Natural killer cell treated with Interleukin-12 subunit alpha and Interleukin-12 subunit beta and Interleukin-15 and Interleukin-18, amount 100 ng/mL, for 72 hours (primary cell): Measurements from ENCODE around the gene FMNL2. TPM values are rescaled to one million over a fixed set of nuclear protein-coding genes. Genes with fewer than 3 reads are reported as not detected.
A peak's percentile ranks its signal among the peaks of the same experiment; 100 is the strongest.

Experiments
- ATAC-seq, 2 donors: fragments of 150-1000 bp; cut with Tn5 transposase in 1 of 2; sonication (Bioruptor Pico), chemical (Tn5 transposase) in 1 of 2; 2 replicates each; pipeline ENCODE4 v1.10.0; 2021
- DNase-seq: peaks from one replicate; pipeline ENCODE4 v3.0.0; 2022; ENCODE audit warnings: low spot score
- H3K27ac Mint-ChIP-seq, 2 donors: 1 replicate in 1 of 2; 2 replicates in 1 of 2; pipeline ENCODE4 v1.8.0; 2022; ENCODE audit warnings: mixed read lengths in 2 of 2, mild to moderate bottlenecking in 1 of 2, moderate library complexity in 1 of 2
- H3K27me3 Mint-ChIP-seq, 2 donors: 1 replicate in 1 of 2; 2 replicates in 1 of 2; pipeline ENCODE4 v1.8.0; 2022; ENCODE audit warnings: mixed read lengths in 2 of 2
- H3K36me3 Mint-ChIP-seq: one replicate; pipeline ENCODE4 v1.8.0; 2022; ENCODE audit warnings: mixed read lengths
- H3K4me1 Mint-ChIP-seq, 2 donors: 1 replicate in 1 of 2; 2 replicates in 1 of 2; pipeline ENCODE4 v1.8.0; 2022; ENCODE audit warnings: low read depth in 2 of 2, mixed read lengths in 2 of 2, mild to moderate bottlenecking in 1 of 2
- H3K4me3 Mint-ChIP-seq: one replicate; pipeline ENCODE4 v1.8.0; 2022; ENCODE audit warnings: mixed read lengths
- H3K9me3 Mint-ChIP-seq: 2 replicates; pipeline ENCODE4 v1.8.0; 2022; ENCODE audit warnings: mixed read lengths
- total RNA-seq, 2 donors: library from RNA; stranded (reverse); gene quantifications; one replicate each; pipeline ENCODE4 v1.2.3, GENCODE V29; 2022

Gene FMNL2
- total RNA-seq, 2 donors from 2014 or later, result 0.48 to 0.70 TPM

DNA sequence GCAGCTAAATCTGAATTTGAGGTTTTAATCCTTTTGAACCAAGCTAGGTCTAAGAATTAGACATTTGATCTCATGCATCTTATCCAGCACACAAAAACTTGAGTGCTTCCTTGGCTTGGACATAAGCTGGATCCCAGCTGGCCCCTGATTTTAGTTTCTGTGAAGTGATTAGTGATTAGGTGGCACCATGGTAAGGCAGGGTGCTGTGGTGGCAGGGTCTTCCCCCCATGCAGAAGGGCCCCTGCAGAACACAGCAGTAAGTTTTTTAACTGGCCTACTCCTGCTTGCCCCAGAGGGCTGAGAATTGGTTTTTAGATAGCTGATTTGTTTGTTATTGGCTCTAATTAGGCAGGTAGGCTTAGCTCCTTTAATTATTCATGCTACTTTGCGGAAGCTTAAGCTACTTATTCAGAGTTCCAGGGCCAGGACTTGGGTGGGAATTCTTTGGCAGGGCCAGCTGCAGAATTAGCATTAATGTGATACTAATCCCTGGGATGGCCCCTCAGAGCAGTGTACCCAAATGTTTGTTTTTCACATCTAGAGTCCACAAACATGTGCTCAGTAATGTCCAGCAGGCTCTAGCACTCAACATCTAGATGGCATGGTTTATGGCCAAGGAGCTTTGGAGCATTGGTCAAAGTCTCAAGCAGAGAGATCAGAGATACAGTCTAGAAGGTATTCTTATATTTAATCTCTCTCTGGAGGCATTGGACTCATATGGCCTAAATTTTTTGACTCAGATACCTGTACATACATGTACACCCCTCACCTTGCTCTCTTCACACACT is 99.6 kb downstream of the FMNL2 start:
- H3K36me3 Mint-ChIP-seq, result no peaks in the 10 kb centered on the region
- no peak overlapping the region for H3K27ac Mint-ChIP-seq
- no peak overlapping the region for H3K4me3 Mint-ChIP-seq
- no peak for DNase-seq
- H3K9me3 Mint-ChIP-seq, result no peaks in the 10 kb centered on the region
- H3K4me1 Mint-ChIP-seq, result no peaks in the 10 kb centered on the region
- peaks cover 3 to 12% of the 10 kb centered on the region in 2 donors for H3K27me3 Mint-ChIP-seq
- no peak for ATAC-seq

DNA sequence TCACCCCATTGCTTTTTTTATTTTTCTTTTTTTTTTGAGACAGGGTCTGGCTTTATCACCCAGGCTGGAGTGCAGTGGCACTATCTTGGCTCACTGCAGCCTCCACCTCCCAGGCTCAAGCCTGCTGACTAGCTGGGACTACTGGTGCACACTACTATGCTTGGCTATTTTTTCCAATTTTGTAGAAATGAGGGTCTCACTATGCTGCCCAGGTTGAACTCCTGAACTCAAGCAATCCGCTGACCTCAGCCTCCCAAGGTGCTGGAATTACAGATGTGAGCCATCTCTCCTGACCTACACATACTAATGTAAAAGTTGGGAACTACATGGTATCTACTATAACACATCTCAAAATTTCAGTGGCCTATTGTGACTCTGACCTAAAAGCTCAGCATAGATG is 101.2 kb downstream of the FMNL2 start:
- peaks cover 6 to 11% of the 10 kb centered on the region in 2 donors for H3K27me3 Mint-ChIP-seq
- no peaks in the 10 kb centered on the region for H3K9me3 Mint-ChIP-seq
- H3K4me3 Mint-ChIP-seq, result no peak overlapping the region
- no peak overlapping the region for H3K27ac Mint-ChIP-seq
- ATAC-seq (no peak), DNase-seq (no peak)
- no peaks in the 10 kb centered on the region for H3K4me1 Mint-ChIP-seq
- no peaks in the 10 kb centered on the region for H3K36me3 Mint-ChIP-seq

DNA sequence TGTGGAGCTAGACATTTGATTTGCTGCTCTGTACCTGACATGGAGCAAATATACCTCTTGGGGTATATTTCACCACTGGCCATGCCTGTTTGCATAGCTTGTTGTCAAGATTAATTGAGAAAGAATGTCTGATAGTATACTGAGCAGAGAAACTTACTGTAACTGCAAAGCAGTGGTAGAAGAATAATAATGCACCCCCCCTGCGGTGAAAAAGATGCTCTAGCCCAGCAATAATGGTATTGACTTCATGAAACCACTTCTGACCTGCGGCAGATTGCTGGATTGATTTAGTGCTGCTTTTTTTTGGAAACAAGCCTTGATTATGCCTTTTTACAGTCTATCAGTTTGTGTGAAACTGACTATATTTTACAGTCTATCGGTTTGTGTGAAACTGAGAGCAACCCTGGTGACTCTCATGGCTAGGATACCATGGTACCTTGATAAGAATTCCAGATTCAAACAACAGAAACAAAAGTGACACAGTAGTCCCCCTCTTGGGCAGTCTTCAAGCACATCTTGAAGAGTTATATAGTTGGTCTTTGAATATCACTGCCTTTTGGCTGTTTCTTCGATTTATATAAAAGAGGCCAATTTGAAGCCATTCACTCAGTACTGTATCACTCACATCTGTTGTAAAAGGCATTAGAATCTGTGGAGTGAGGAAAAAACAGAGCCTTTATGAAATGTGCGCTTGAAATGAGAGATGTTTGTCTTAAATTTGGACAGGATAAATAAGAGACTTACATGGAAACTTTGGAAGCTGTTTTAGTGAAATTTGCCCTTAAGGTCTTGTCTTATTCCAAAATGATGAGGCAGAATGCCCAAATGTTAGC is 102.5 kb downstream of the FMNL2 start:
- DNase-seq, result no peak
- Mint-ChIP-seq H3K4me3 (no peak overlapping the region), H3K27ac (no peak overlapping the region), H3K9me3 (no peaks in the 10 kb centered on the region), H3K36me3 (no peaks in the 10 kb centered on the region), H3K27me3 (peaks cover 9 to 21% of the 10 kb centered on the region in 2 donors), H3K4me1 (no peaks in the 10 kb centered on the region)
- ATAC-seq, result no peak

DNA sequence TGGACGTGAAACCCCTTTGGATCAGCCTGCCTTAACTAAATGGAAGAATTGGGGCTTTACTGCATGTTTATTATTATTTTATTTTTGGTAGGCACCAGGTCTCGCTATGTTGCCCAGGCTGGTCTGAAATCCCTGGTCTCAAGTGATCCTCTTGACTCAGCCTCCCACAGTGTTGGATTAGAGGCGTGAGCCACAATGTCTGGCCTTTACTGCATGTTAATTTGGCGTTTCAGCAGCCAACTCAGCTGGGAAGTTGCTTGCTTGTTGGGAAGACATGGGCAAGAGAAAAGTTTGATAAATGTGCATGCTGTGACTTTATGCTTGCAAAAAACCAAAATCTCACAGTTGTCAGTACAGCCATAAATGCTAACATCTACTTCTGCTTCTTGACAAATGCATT is 105.1 kb downstream of the FMNL2 start:
- peaks cover 13 to 38% of the 10 kb centered on the region in 2 donors for H3K27me3 Mint-ChIP-seq
- DNase-seq, result no peak

DNA sequence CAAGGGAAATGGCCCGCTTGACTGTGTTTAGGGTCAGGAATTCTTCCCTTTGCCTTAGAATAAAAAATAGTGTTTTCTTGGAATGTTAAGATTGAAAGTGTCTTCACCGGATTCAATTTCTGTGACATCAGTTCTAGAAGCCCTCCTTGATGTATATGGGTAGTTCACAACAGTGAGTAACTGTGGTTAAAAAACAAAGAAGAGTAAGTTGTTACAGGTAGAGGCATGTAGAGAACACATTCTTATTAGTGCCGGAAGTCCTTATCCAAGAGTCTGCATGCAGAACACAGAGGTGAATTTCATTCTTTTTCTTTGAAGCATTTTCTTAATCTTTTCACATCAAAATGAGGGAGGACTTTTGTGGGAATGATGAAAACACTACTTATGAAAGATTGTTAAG is 105.5 kb downstream of the FMNL2 start:
- Mint-ChIP-seq H3K9me3 (no peaks in the 10 kb centered on the region), H3K36me3 (no peaks in the 10 kb centered on the region), H3K27me3 (peaks cover 13 to 38% of the 10 kb centered on the region in 2 donors), H3K4me3 (no peak overlapping the region), H3K27ac (no peak overlapping the region), H3K4me1 (no peaks in the 10 kb centered on the region)
- ATAC-seq (no peak), DNase-seq (no peak)

More for the DNA sequence above, 105.1 kb downstream of the FMNL2 start:
- Mint-ChIP-seq H3K27ac (no peak overlapping the region), H3K9me3 (no peaks in the 10 kb centered on the region), H3K4me1 (no peaks in the 10 kb centered on the region), H3K36me3 (no peaks in the 10 kb centered on the region), H3K4me3 (no peak overlapping the region)
- ATAC-seq, result no peak

DNA sequence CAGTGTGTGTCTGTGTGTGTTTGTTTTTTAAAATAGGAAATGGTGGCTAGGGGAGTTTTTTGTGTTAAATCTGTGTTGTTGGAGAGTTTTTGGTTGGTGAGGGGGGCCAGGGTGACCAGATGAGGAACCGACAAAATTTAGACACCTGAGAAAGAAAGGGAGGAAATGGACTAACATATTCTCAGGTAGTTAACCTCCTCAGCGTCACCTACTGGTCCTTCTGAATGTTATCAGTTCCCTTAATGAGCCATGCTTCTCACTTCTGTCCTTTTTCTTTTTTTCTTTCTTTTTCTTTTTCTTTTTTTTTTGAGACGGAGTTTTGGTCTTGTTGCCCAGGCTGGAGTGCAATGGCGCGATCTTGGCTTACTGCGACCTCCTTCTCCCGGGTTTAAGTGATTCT is 107.0 kb downstream of the FMNL2 start:
- no peaks in the 10 kb centered on the region for H3K36me3 Mint-ChIP-seq
- H3K4me1 Mint-ChIP-seq, result peaks cover 0 to 6% of the 10 kb centered on the region in 2 donors
- DNase-seq, result no peak
- no peak for ATAC-seq
- no peak overlapping the region for H3K27ac Mint-ChIP-seq
- H3K9me3 Mint-ChIP-seq, result no peaks in the 10 kb centered on the region
- H3K27me3 Mint-ChIP-seq, result peaks cover 13 to 38% of the 10 kb centered on the region in 2 donors
- no peak overlapping the region for H3K4me3 Mint-ChIP-seq

DNA sequence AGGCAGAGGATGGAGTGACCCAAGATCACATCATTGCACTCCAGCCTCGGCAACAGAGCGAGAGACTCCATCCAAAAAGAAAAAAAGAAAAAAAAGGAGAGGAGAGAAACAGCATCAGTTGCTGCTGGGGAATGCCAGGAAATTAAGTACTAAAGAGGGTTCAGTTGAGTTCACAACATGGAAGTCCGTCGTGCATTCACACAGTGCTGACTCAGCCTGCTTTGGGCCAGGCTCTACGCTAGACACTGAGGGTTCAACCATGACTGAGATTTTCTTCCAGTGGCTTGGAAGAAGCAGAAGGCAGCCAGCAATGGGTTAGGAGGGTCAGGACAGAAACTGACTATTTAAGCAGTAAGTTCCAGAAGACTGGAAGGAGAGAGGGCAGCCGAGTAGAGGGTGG is 108.8 kb downstream of the FMNL2 start:
- Mint-ChIP-seq H3K36me3 (no peaks in the 10 kb centered on the region), H3K27ac (no peak overlapping the region), H3K27me3 (peaks cover 14 to 42% of the 10 kb centered on the region in 2 donors), H3K4me3 (no peak overlapping the region), H3K4me1 (peaks cover 0 to 6% of the 10 kb centered on the region in 2 donors), H3K9me3 (no peaks in the 10 kb centered on the region)
- no peak for DNase-seq
- ATAC-seq, result no peak

DNA sequence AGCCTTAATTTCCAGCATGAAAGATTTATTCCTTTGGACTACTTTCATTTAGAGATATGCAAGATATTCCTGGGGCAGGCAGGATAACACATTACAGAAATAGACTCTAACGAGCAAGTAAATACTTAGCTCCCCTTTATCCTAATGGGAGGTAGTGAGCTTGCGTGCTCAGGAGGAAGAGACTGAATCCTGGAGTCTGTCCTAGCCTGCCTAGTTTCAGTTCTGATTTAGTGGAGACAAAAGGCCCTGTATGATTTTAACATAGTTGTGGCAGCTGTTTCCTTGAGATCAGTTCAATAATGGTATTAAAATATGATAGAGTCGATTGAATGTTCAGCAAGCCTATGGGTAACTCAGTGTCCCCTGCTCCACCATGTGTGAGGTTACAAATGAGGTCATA is 109.5 kb downstream of the FMNL2 start:
- ATAC-seq (no peak), DNase-seq (no peak)
- Mint-ChIP-seq H3K4me1 (peaks cover 0 to 6% of the 10 kb centered on the region in 2 donors), H3K4me3 (no peak overlapping the region), H3K27ac (no peak overlapping the region), H3K36me3 (no peaks in the 10 kb centered on the region), H3K9me3 (no peaks in the 10 kb centered on the region), H3K27me3 (peaks cover 18 to 38% of the 10 kb centered on the region in 2 donors)

DNA sequence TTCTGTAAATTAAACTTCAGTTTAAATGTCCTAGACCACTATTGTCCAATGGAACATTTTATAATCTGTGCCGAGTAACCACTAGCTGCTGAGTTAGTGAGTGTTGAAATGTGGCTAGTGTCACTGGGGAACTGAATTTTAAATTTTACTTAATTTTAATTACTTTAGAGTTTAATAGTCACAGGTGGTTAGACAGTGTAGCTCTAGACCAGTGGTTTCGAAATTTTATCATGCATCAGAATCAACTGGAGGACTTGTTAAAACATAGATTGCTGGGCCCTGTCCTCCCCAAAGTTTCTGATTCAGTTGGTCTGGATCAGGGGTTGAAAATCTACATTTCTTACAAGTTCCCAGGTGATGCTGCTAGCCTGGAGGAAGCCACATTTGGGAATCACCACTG is 110.4 kb downstream of the FMNL2 start:
- no peaks in the 10 kb centered on the region for H3K36me3 Mint-ChIP-seq
- H3K27me3 Mint-ChIP-seq, result peaks cover 17 to 40% of the 10 kb centered on the region in 2 donors
- H3K4me1 Mint-ChIP-seq, result peaks cover 0 to 6% of the 10 kb centered on the region in 2 donors
- H3K4me3 Mint-ChIP-seq, result no peak overlapping the region
- ATAC-seq, result no peak
- no peak overlapping the region for H3K27ac Mint-ChIP-seq
- H3K9me3 Mint-ChIP-seq, result no peaks in the 10 kb centered on the region
- DNase-seq, result no peak

DNA sequence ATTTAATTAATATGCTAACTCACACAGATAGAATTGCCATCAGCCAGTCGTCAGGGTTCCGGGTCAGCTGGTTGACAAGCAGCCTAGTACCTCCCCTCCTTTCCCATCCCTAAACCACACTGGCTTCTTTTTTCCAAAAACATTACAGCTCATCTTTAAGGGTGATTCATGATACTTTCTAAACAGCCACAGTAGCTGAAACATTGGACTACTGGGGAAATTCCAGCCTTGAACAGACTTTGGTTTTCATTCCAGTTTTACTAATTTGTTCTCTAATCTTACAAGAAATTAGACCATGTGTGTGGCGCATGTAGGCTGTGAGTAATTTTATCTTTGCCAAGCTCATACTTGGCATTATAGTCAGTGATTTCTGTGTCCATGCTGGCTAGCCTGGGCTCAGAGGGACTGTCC is 110.8 kb downstream of the FMNL2 start:
- Mint-ChIP-seq H3K36me3 (no peaks in the 10 kb centered on the region), H3K27me3 (peaks cover 15 to 43% of the 10 kb centered on the region in 2 donors), H3K4me1 (peaks cover 0 to 6% of the 10 kb centered on the region in 2 donors), H3K27ac (no peak overlapping the region), H3K9me3 (no peaks in the 10 kb centered on the region), H3K4me3 (no peak overlapping the region)
- DNase-seq (no peak), ATAC-seq (peak in 1 of 2 donors; percentile 68)

DNA sequence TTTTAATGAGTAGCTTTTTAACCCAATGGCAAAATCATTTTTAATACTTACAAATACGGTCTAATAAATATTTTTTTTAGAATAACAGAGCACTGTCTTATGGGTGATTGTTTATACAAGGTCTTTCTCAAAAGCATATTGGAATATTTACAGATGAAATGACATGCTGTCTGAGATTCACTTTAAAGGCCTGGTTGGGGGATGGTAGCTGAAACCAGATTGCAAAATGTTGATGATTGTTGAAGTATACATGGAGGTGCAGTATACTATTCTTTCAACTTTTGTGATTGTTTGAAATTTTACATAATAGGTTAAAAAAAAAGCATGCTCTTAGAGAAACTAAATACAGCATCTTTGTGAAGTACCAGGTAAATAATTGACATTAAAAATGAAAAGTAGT is 111.2 kb downstream of the FMNL2 start:
- no peak overlapping the region for H3K4me3 Mint-ChIP-seq
- no peaks in the 10 kb centered on the region for H3K9me3 Mint-ChIP-seq
- DNase-seq (no peak), ATAC-seq (no peak)
- peaks cover 0 to 6% of the 10 kb centered on the region in 2 donors for H3K4me1 Mint-ChIP-seq
- peaks cover 15 to 41% of the 10 kb centered on the region in 2 donors for H3K27me3 Mint-ChIP-seq
- H3K36me3 Mint-ChIP-seq, result no peaks in the 10 kb centered on the region
- no peak overlapping the region for H3K27ac Mint-ChIP-seq

DNA sequence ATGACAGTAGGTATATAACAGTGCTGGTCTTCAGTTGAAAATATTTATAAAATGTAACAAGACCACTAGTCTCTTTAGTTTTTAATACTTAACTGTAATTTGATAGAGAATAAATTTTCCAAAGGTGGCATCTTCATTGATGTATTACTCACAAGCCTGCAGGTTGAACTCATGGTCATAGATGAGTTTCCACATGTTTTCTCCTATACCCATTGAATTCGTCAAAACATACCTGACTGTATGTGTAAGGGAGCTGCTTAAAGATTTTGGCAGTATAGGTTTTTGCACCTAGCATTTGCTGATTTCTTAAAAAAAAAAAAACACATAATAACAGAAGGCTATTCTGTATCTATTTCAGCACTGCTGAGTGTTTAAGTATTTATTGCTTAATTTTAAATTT is 112.9 kb downstream of the FMNL2 start:
- no peak for ATAC-seq

DNA sequence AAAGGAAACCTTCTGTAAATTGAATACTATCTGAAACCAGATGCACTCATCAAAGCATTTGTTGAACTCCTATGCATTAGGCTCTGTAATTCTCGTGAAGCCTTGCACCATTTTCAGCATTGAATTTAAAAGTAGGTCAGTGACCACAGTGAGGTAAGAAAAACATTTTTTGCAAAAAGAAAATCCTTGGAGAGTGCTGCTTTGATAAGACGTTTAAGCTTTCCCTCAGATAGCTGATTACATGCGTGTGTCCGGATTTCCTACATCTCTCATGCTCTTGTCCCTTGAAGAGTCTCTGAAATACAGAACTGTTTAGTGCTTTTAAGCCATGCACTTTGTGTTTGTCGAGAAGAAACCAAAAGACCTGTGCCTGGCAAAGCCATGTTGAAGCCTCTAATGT is 113.6 kb downstream of the FMNL2 start:
- Mint-ChIP-seq H3K9me3 (no peaks in the 10 kb centered on the region), H3K27me3 (peaks cover 5 to 21% of the 10 kb centered on the region in 2 donors), H3K4me1 (peaks cover 0 to 6% of the 10 kb centered on the region in 2 donors), H3K4me3 (no peak overlapping the region), H3K36me3 (no peaks in the 10 kb centered on the region), H3K27ac (no peak overlapping the region)
- DNase-seq (no peak), ATAC-seq (no peak)

More for the DNA sequence above, 112.9 kb downstream of the FMNL2 start:
- H3K4me3 Mint-ChIP-seq, result no peak overlapping the region
- no peak overlapping the region for H3K27ac Mint-ChIP-seq
- H3K9me3 Mint-ChIP-seq, result no peaks in the 10 kb centered on the region
- H3K4me1 Mint-ChIP-seq, result peaks cover 0 to 6% of the 10 kb centered on the region in 2 donors
- DNase-seq, result no peak
- H3K36me3 Mint-ChIP-seq, result no peaks in the 10 kb centered on the region
- H3K27me3 Mint-ChIP-seq, result peaks cover 10 to 28% of the 10 kb centered on the region in 2 donors

DNA sequence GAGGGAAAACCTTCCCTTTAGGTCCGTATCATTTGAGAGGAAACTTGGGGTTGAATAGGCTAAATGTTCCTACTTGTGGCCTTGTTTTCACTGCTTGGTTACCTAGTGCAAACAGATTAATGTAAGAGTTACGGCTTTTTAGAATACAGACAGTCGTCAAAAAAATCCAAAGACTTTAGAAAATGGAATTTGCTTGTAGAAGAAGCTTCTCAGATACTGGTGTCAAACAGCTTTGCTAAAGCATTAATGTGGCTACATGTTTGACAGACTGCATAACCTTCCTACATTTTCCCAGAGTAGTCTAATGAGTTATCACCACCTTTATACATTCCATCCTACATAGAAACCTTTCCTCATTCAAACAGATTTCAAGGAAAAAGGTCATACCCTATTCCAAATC is 114.6 kb downstream of the FMNL2 start:
- ATAC-seq, result no peak
- H3K4me1 Mint-ChIP-seq, result peaks cover 0 to 6% of the 10 kb centered on the region in 2 donors

More for the DNA sequence above, 114.6 kb downstream of the FMNL2 start:
- Mint-ChIP-seq H3K9me3 (no peaks in the 10 kb centered on the region), H3K36me3 (no peaks in the 10 kb centered on the region), H3K27me3 (peaks cover 5 to 15% of the 10 kb centered on the region in 2 donors), H3K4me3 (no peak overlapping the region), H3K27ac (no peak overlapping the region)
- no peak for DNase-seq
